SH-SY5Y (cell line): ENCODE results near the gene PDE6H.

Source experiments
- GATA2 ChIP-seq: IDR thresholded peaks from 2 replicates; pipeline ENCODE4 v1.6.1; 2011; ENCODE audit warnings: mild to moderate bottlenecking, low read depth, low read length
- GATA3 ChIP-seq: IDR thresholded peaks from 2 replicates; pipeline ENCODE4 v1.6.1; 2011; ENCODE audit warnings: low read depth, mild to moderate bottlenecking, low read length, moderate library complexity

DNA sequence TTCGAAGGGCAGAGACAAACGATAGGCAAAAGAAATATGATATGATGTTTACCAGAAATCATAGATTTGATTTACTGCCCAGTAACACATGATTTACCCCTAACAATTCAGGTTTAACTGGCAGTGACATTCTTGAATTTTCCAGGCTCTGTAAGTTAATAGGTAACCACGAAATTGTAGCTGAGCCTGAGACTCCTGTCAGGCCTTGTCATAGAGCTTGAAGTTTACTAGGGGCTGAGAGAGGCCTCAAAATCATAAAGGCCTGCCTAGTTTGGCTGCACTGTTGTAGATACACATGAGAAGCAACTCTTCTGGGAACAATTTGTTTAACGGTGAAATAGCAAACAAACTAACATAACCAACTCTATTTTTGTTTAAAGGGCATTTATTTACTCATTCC, 37.8 kb upstream of the PDE6H start:
- TF ChIP-seq GATA3: no peak
- TF ChIP-seq GATA2: no peak
